ENCODE measurements around the gene NPLOC4. TPM values are rescaled to one million over a fixed set of nuclear protein-coding genes. Genes with fewer than 3 reads are reported as not detected.

Gene NPLOC4
- total and polyA plus RNA-seq, 2 of the 13 experiments (the other 11 are each of a cell fraction or from before 2014, with no cell fraction given) = 57.0 to 97.0 TPM

DNA sequence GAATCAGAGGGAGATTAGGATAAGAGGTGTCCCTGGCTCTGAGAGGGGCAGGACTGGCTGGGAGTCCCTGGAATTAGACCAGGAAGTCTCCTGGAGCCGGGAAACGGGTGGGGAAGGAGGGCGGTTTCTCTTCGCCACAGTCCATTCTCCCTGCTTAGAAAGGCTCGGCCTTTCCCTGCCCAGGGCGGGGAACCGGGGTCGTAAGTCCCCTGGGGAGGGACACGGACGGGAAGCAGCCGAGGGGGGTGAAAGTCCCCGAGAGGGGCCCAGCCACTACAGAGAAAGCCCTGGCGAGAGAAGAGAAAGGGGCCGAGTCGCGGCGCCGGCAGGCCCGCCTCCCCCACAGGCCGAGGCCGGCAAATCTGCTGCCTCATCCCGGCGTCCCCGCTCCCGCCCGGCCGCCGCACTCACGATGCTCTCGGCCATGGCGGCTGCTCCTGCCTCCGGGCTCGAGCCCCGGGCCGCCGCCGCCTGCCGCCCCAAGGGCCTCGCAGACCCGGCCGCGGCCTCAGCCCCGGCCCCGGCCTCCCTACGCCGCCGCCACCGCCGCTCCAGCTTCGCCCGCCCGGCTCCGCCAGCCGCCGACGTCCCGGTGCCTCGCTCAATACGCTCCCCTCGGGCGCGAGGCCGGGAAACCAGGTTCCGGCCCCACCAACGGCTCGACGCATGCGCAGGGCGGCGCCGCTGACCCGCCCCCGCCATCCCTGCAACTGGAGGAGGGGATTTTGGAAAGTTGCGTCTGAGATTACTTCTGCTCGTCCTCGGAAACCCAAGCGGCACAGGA, at the start of gene NPLOC4, which contains the start of gene TSPAN10 (continued):
- TF ChIP-seq AGO2 (optimal IDR thresholded peaks at IDR 0.05; ENCODE audit: low read depth, low read length) (peak; percentile 58), ZNF530 (CRISPR knock-in tag; IDR thresholded peaks at IDR 0.05; ENCODE audit: low read depth) (peak; percentile 89; the same call in 1 of the 2 replicates), PCBP2 (optimal IDR thresholded peaks at IDR 0.05; ENCODE audit: low read depth, low read length, poor library complexity, severe bottlenecking) (no peak), NONO (IDR thresholded peaks at IDR 0.05) (no peak), NONO (CRISPR knock-in tag; conservative IDR thresholded peaks at IDR 0.05) (peak; percentile 98), THAP7 (CRISPR knock-in tag; IDR thresholded peaks at IDR 0.05) (no peak; the same call in 1 of the 2 replicates), NFIC (IDR thresholded peaks at IDR 0.05; ENCODE audit: low read length) (no peak; the same call in 1 of the 2 replicates), CBX2 (IDR thresholded peaks at IDR 0.05; ENCODE audit: low read depth, low read length) (no peak), CBX2 (CRISPR knock-in tag; IDR thresholded peaks at IDR 0.05; ENCODE audit: low read depth) (no peak), MAFK (conservative IDR thresholded peaks at IDR 0.05 in 1 of 2, IDR thresholded peaks at IDR 0.05 in 1 of 2; ENCODE audit: low read length in 2 of 2) (no peak; a peak in 1 of 4 replicates), ZNF30 (CRISPR knock-in tag; IDR thresholded peaks at IDR 0.05) (no peak), SNAPC2 (CRISPR knock-in tag; IDR thresholded peaks at IDR 0.05) (no peak), STAG1 (CRISPR knock-in tag; IDR thresholded peaks at IDR 0.05) (no peak), SOX5 (CRISPR knock-in tag; IDR thresholded peaks at IDR 0.05; ENCODE audit: borderline replicate concordance) (peak; percentile 59), SMC3 (IDR thresholded peaks at IDR 0.05; ENCODE audit: low read length) (no peak), NR2F1 (CRISPR knock-in tag; IDR thresholded peaks at IDR 0.05) (peak in 1 of 2 experiments; percentile 17; a peak in 2 of 4 replicates), ZNF383 (CRISPR knock-in tag; IDR thresholded peaks at IDR 0.05; ENCODE audit: borderline replicate concordance) (no peak), ZBTB40 (IDR thresholded peaks at IDR 0.05) (no peak; the same call in 1 of the 2 replicates), ZBTB40 (CRISPR knock-in tag; IDR thresholded peaks at IDR 0.05) (no peak)

Data from HepG2 (cell line).